Esophagus (tissue), 2 donors: ENCODE measurements around the gene GOLGA6L10. TPM values are rescaled to one million over a fixed set of nuclear protein-coding genes. Genes with fewer than 3 reads are reported as not detected.
"Not testable (repeated sequence)": the region's sequence is repeated elsewhere in the genome, so short reads cannot be mapped to it uniquely, and the experiment has no call there.

ENCODE experiments used
- H3K27ac ChIP-seq, 2 donors: one replicate each; pipeline ENCODE4 v1.5.1; 2013; ENCODE audit warnings: low read depth in 2 of 2, mild to moderate bottlenecking in 2 of 2, inconsistent platforms in 1 of 2, low read length in 1 of 2, moderate library complexity in 1 of 2
- H3K27me3 ChIP-seq, 2 donors: one replicate each; pipeline ENCODE4 v1.6.1; 2013; ENCODE audit warnings: low read length in 2 of 2, control low read depth in 1 of 2, mild to moderate bottlenecking in 1 of 2; ENCODE audit not compliant: insufficient read depth in 2 of 2, control insufficient read depth in 1 of 2
- H3K36me3 ChIP-seq, 2 donors: one replicate each; pipeline ENCODE4 v1.6.1; 2013; ENCODE audit warnings: low read length in 1 of 2; ENCODE audit not compliant: control insufficient read depth in 2 of 2, insufficient read depth in 2 of 2
- H3K4me1 ChIP-seq, 2 donors: one replicate each; pipeline ENCODE4 v1.6.1; 2013; ENCODE audit warnings: low read length in 1 of 2; ENCODE audit not compliant: control insufficient read depth in 2 of 2, insufficient read depth in 2 of 2
- H3K4me3 ChIP-seq, 2 donors: one replicate each; pipeline ENCODE4 v1.5.1; 2013; ENCODE audit warnings: low read length in 2 of 2, mild to moderate bottlenecking in 2 of 2, low read depth in 1 of 2, moderate library complexity in 1 of 2
- H3K9me3 ChIP-seq, 2 donors: one replicate each; pipeline ENCODE4 v1.6.1; 2013; ENCODE audit warnings: mild to moderate bottlenecking in 2 of 2, low read depth in 1 of 2, low read length in 1 of 2, moderate library complexity in 1 of 2; ENCODE audit not compliant: control insufficient read depth in 2 of 2, insufficient read depth in 1 of 2
- WGBS, 2 donors: extraction: QIAGEN DNeasy Blood & Tissue Kit; methylation state at CpG; one replicate each; pipeline ENCODE4 v1.1.7; 2013; 5-methylcytosine and 5-hydroxymethylcytosine counted together
- polyA plus RNA-seq, 2 donors: library from polyadenylated mRNA; stranded (reverse); fragments of 200-250 nt; gene quantifications; one replicate each; pipeline ENCODE4 v1.2.3, GENCODE V29; 2013
- donor health status: healthy with polysubstance abuse.
- donor health status: Bipolar disorder and iron deficiency.

GOLGA6L10 gene
- polyA plus RNA-seq, 2 donors: 2.9 to 8.9 TPM

DNA sequence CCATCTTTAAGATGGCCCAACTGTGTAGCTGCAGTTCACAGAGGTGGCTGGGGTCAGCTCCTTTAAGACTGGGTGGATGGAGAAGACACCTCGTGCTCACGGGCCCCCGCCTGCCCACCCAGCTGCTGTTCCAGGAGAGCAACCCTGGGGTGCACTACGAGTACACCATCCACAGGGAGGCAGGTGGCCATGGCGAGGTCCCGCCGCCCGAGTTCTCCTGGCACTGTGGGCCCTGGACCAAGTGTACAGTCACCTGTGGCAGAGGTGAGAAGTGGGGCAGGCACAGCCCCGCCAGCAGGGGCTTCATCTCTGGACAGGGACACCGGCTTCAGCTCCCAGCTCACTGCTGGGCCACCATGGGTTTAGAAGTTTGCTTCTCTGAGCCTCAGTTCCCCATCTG is 26.8 kb downstream of the GOLGA6L10 start:
- WGBS, 2 donors: 78% methylated on average over 5 of the region's 10 CpGs; no CpG with 5 or more reads in 1 of the 2 donors
- not testable (repeated sequence) for H3K36me3 ChIP-seq, H3K9me3 ChIP-seq, H3K4me3 ChIP-seq, H3K27me3 ChIP-seq, H3K4me1 ChIP-seq, H3K27ac ChIP-seq

DNA sequence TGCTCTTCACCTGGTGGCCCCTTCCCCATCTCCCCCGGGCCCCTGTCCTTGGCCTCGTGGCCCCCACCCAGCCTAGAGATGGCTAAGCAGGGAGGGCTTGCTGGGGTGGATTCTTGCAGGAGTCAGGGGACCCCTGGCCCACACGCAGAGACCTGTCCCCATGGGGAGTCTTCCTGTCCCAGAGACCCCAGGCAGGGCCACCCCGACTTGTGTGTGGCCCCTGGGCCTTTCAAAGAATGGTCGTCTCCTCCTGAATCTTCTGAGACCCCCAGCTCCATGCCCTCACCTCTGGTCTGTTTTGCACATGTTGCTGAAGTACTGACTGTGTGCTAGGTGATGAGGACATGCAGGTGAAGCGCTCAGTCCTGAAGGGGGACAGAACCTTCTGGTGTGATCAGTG is 28.4 kb downstream of the GOLGA6L10 start:
- not testable (repeated sequence) for H3K36me3 ChIP-seq, H3K27me3 ChIP-seq, H3K27ac ChIP-seq, H3K4me1 ChIP-seq, H3K9me3 ChIP-seq, H3K4me3 ChIP-seq
- 67% methylated on average over 3 of the region's 6 CpGs; no CpG with 5 or more reads in 1 of the 2 donors for WGBS, 2 donors

DNA sequence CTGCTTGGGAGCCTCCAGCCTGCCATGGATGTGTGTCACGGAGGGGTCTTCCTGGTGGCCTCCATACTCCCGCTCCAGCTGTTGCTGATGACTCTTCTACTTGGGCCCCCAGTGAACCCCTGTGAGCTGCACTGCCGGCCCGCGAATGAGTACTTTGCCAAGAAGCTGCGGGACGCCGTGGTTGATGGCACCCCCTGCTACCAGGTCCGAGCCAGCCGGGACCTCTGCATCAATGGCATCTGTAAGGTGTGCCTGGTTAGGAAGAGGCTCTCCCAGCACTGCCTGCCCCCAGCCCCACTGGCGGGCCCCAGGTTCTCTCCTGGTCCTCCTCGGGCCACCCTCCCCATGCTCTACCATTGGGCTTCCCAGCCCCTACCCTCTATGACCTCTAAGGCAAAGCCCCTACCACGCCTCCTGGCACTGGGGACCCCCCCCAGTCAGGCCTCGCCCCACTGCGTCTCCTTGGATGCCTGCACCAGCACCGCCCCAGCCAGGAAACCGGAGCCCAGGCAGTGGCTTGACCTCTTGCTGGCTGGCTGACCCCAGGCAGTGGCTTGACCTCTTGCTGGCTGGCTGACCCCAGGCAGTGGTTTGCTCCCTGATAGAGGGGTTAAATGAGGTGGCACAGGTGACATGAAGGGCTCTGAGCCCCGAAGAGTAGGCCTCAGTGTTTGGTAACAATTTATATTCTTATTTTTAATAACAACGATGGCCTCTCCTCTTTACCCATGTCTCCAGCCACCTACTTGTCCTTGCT is 29.6 kb downstream of the GOLGA6L10 start:
- WGBS, 2 donors: 89% methylated on average over 15 to 16 of the region's 19 CpGs
- not testable (repeated sequence) for H3K36me3 ChIP-seq

DNA sequence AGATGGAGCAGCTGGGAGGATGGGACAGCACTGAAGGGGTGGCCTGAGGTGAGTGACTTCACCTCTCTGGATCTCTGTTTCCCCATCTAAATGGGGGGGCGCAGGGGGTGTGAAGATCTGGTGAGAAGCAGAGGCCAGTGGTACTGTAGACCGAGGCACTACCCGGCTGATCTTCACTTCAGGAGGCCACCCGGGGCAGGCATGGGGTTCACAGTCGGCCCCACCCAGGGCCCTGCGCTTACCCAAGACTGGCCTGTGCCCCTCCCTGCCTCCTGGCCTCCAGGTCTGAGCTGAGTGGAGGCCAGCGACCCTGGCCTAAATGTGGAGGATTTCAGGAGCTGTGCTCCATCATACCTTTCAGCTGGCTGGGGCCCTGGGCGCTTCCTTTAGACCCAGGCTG is 31.0 kb downstream of the GOLGA6L10 start:
- not testable (repeated sequence) for H3K27ac ChIP-seq, H3K9me3 ChIP-seq, H3K36me3 ChIP-seq, H3K27me3 ChIP-seq, H3K4me1 ChIP-seq, H3K4me3 ChIP-seq
- WGBS, 2 donors: 91 to 92% methylated on average over 8 of the region's 8 CpGs

More for the DNA sequence above, 29.6 kb downstream of the GOLGA6L10 start:
- H3K4me3 ChIP-seq, H3K27me3 ChIP-seq, H3K27ac ChIP-seq, H3K9me3 ChIP-seq, H3K4me1 ChIP-seq: not testable (repeated sequence)

DNA sequence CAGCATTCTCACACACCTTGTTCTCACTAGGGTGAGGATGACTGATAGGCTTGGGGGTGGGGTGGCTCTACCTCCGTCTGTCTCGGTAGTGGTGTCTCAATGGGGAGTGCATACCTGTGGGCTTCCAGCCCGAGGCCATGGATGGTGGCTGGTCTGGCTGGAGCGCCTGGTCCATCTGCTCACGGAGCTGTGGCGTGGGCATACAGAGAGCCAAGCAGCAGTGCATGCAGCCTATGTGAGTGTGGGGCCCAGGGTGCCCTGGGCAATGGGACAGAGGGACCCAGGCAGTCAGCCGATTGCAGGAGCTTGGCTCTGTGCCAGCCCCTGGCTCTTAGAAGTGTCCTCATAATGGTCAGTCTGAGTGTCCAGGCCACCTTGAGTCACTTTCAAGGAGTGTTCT is 31.8 kb downstream of the GOLGA6L10 start:
- H3K36me3 ChIP-seq, H3K27ac ChIP-seq, H3K9me3 ChIP-seq, H3K4me3 ChIP-seq, H3K27me3 ChIP-seq, H3K4me1 ChIP-seq: not testable (repeated sequence)
- WGBS, 2 donors: 68 to 82% methylated on average over 7 of the region's 7 CpGs

DNA sequence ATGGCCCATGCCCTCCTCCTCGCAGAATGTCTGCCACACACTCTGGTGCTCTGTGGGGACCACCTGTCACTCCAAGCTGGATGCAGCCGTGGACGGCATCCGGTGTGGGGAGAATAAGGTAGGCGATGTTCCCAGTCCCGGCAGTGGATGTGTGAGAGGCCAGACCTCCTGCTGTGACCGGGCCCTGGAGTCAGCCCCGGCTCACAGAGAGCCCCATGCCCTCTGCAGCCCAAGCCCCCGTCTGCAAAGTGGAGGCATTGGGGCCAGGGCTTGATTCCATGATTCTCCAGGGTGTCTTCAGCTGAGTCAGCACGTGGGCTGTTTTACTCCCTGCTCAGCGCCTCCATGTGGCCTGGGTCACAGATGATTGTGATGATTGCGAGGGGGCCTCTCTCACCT is 32.2 kb downstream of the GOLGA6L10 start:
- Histone ChIP-seq H3K27me3 (no peaks in the 10 kb centered on the region), H3K36me3 (no peaks in the 10 kb centered on the region), H3K4me3 (no peak overlapping the region), H3K4me1 (peaks cover 0 to 5% of the 10 kb centered on the region in 2 donors), H3K9me3 (no peaks in the 10 kb centered on the region), H3K27ac (no peak overlapping the region)
- 90 to 94% methylated on average over 12 of the region's 12 CpGs for WGBS, 2 donors

DNA sequence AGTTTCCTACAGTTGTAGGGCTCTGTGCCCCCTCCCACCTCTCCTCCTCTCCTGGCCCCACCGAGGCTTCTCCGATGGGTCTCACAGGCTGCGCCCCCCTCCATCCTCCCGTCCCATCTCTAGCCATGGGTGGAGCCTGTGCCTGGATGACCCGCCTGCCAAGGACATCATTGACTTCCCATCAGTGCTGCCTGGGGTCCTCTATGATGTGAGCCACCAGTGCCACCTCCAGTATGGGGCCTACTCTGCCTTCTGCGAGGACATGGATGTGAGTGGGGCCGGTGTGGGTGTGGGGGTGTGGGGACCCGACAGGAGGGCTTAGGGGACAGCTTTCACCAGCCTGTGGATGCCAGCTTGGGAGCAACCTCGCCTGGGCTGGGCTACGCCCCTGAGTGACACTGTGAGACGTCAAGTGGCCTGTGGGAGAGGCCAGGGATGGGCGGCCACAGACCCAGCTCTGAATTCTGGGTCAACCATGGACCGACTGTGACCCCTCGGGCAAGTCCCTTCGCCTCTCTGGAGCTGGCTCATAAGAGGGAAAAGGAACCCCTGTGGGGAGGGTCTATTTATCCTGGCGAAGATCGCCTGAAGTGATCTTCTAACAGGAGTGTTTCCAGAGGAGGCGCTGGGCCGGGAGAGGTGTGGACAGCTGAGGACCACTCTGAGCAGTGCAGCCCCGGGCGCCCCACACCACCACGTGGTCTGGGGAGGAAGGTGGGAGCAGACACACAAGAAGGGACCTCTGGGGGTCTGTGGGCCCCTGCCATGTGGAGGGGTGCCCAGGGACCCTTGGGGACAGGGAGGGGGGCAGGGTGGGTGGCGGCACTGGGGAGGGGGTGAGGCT is 32.8 kb downstream of the GOLGA6L10 start:
- WGBS, 2 donors: 91% methylated on average over 23 of the region's 23 CpGs
- H3K27ac ChIP-seq: not testable (repeated sequence)

DNA sequence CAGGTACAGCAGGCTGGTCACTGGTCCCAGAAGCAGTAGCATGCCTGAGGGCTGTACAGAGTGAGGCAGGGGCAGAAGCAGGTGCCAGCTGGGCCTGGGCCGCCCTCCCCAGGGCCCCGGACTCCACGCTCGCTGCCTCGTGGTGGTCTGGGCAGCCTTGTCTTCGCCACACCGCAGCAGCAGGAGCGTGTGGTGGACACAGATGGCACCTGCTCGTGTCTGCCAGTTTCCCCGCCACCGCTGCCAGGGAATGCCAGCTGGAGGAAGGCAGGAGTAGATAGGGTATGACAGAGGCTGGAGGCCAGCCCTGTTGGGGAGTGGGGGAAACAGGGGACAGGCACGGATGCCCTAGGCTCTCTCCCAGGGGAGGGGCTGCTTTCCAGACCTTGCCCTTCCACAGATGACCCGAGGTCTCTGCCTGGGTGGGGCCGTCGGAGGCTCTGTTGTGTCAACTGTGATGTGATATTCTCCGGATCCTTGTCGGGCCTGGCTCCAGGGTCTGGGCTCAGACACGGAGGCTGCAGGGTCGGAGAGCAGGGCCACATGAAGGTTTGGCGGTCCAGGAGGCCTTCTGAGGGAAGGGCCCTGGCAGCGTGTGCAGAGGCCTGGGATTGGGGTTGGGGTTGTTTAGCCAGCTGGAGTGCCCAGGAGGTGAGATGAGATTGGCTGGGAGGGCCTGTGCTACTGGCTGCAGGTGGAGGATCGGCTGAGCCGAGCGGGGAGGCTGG is 33.6 kb downstream of the GOLGA6L10 start:
- Histone ChIP-seq H3K36me3 (no peaks in the 10 kb centered on the region), H3K27me3 (no peaks in the 10 kb centered on the region), H3K9me3 (no peaks in the 10 kb centered on the region), H3K4me1 (peaks cover 0 to 5% of the 10 kb centered on the region in 2 donors), H3K27ac (no peak overlapping the region), H3K4me3 (no peak overlapping the region)
- 85 to 88% methylated on average over 24 of the region's 24 CpGs for WGBS, 2 donors

More for the DNA sequence above, 32.8 kb downstream of the GOLGA6L10 start:
- H3K27me3 ChIP-seq, H3K36me3 ChIP-seq, H3K4me3 ChIP-seq, H3K4me1 ChIP-seq, H3K9me3 ChIP-seq: not testable (repeated sequence)

DNA sequence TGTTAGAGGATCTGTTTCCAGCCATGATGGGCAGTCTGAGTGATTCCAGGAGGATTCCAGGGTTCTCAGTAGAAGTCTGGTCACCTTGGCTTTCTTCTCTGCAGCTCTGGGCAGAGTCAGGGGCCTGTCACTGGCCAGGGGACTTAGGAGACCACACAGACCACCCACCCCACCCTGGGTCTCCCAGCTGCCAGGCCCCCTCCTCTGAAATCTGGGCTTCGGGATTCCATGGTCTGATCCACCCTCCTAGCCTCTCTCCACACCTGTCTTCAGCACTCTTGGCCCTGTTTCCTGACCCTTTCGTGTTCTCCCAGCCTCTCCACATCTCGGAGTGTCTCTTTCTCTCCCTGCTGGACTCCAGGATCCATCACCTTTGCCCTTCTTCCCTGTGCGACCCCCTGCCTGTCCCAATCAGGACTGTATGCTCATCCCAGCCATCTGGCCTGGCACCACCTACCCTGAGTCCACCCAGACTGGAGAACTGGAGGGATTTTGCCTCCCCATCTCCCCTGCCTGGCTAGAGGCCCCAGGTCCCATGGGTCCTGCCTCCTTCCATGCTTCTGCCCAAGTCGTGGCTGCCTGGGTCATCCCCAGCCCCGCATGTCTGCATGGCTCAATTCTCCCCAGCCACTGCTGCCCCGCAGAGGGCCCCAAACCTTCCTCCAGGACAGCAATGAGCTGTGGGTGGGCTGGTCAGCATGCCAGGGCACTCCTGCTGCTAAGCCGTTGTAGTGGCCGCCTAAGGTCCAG is 34.3 kb downstream of the GOLGA6L10 start:
- Histone ChIP-seq H3K27ac (no peak overlapping the region), H3K27me3 (no peaks in the 10 kb centered on the region), H3K4me3 (no peak overlapping the region), H3K9me3 (no peaks in the 10 kb centered on the region), H3K4me1 (peaks cover 0 to 5% of the 10 kb centered on the region in 2 donors), H3K36me3 (no peaks in the 10 kb centered on the region)
- WGBS, 2 donors: 79 to 85% methylated on average over 9 of the region's 9 CpGs
